OCI-LY3 (cell line): Measurements from ENCODE around the gene CFAP74.

Experiments
- H2AFZ ChIP-seq: fragments of 200-600, 300-600 bp; shearing (Covaris generic); 2 replicates; pipeline ENCODE4 v1.6.0; 2014; ENCODE audit warnings: antibody characterized with exemption, low read depth, low read length
- H3K27ac ChIP-seq: fragments of 200-600, 300-600 bp; sonication (generic); 2 replicates; pipeline ENCODE4 v1.5.1; 2014; ENCODE audit warnings: mild to moderate bottlenecking, low read length, moderate library complexity, mixed read lengths
- H3K27me3 ChIP-seq: fragments of 200-600, 300-600 bp; sonication (generic); 2 replicates; pipeline ENCODE4 v1.6.1; 2014; ENCODE audit warnings: low read depth, low read length, mixed read lengths
- H3K36me3 ChIP-seq: fragments of 200-600, 300-600 bp; sonication (generic); replicated peaks from 2 replicates; pipeline ENCODE3; 2014; ENCODE audit warnings: low read depth, low read length, mixed read lengths
- H3K4me1 ChIP-seq: fragments of 300-600, 200-600 bp; sonication (generic); 2 replicates; pipeline ENCODE4 v1.6.1; 2014; ENCODE audit warnings: low read length, mixed read lengths
- H3K4me2 ChIP-seq: fragments of 200-600, 300-600 bp; sonication (generic); 2 replicates; pipeline ENCODE4 v1.6.1; 2014; ENCODE audit warnings: low read length, mixed read lengths
- H3K4me3 ChIP-seq: fragments of 300-600, 200-600 bp; sonication (generic); 2 replicates; pipeline ENCODE4 v1.5.1; 2014; ENCODE audit warnings: antibody characterized with exemption, mild to moderate bottlenecking, low read length, moderate library complexity
- H3K79me2 ChIP-seq: fragments of 300-600, 200-600 bp; shearing (Covaris generic); 2 replicates; pipeline ENCODE4 v1.6.1; 2014; ENCODE audit warnings: mild to moderate bottlenecking, low read length, mixed read lengths
- H3K9ac ChIP-seq: fragments of 300-600, 200-600 bp; shearing (Covaris generic); 2 replicates; pipeline ENCODE4 v1.6.0; 2014; ENCODE audit warnings: mild to moderate bottlenecking, low read length, moderate library complexity
- H3K9me3 ChIP-seq: fragments of 200-600, 300-600 bp; shearing (Covaris generic); 2 replicates; pipeline ENCODE4 v1.6.1; 2014; ENCODE audit warnings: low read length, mixed read lengths; ENCODE audit not compliant: insufficient read depth
- H4K20me1 ChIP-seq: fragments of 200-600, 300-600 bp; sonication (generic); 2 replicates; pipeline ENCODE4 v1.6.1; 2016; ENCODE audit warnings: low read length, mixed read lengths; ENCODE audit not compliant: insufficient read depth
- CTCF ChIP-seq: fragments of 200-600, 300-600 bp; sonication (generic); IDR thresholded peaks from 2 replicates; pipeline ENCODE4 v1.5.1; 2014; ENCODE audit warnings: antibody characterized with exemption, low read length, low read depth
- EZH2phosphoT487 ChIP-seq: fragments of 200-600 bp; shearing (Covaris generic); IDR thresholded peaks from 2 replicates; pipeline ENCODE4 v1.6.1; 2018; ENCODE audit warnings: antibody characterized with exemption, mixed run types, low read depth

Gene CFAP74

GRCh38 chr1:1925437-1926345 is 77.9 kb downstream of the CFAP74 start:
- Histone ChIP-seq H3K27me3 (no peaks in the 10 kb centered on the region), H3K27ac (no peak overlapping the region), H3K4me2 (no peak overlapping the region), H3K36me3 (no peaks in the 10 kb centered on the region), H3K4me1 (no peaks in the 10 kb centered on the region), H3K79me2 (no peaks in the 10 kb centered on the region), H3K9me3 (no peaks in the 10 kb centered on the region), H4K20me1 (no peaks in the 10 kb centered on the region), H3K9ac (no peak overlapping the region), H3K4me3 (no peak overlapping the region), H2AFZ (no peak overlapping the region)
- TF ChIP-seq CTCF (no peak), EZH2phosphoT487 (no peak)

- no peaks in the 10 kb centered on the region for H3K9me3 ChIP-seq
- H3K27ac ChIP-seq: no peak overlapping the region
- H4K20me1 ChIP-seq: no peaks in the 10 kb centered on the region
- no peak overlapping the region for H3K9ac ChIP-seq
- no peak for TF ChIP-seq CTCF
- no peak for TF ChIP-seq EZH2phosphoT487
- H3K4me1 ChIP-seq: no peaks in the 10 kb centered on the region; the same call in 1 of the 2 replicates
- H3K36me3 ChIP-seq: no peaks in the 10 kb centered on the region
- no peaks in the 10 kb centered on the region for H3K27me3 ChIP-seq
- no peak overlapping the region for H2AFZ ChIP-seq
- no peak overlapping the region for H3K4me2 ChIP-seq
- no peaks in the 10 kb centered on the region for H3K79me2 ChIP-seq
- H3K4me3 ChIP-seq: no peak overlapping the region
Measured at GRCh38 chr1:1924849-1925248, 78.7 kb downstream of the CFAP74 start.

- no peak overlapping the region for H3K4me2 ChIP-seq
- no peak overlapping the region for H3K4me3 ChIP-seq
- no peak overlapping the region for H2AFZ ChIP-seq
- H3K27ac ChIP-seq: no peak overlapping the region
- TF ChIP-seq CTCF: no peak
- TF ChIP-seq EZH2phosphoT487: no peak
- no peaks in the 10 kb centered on the region for H3K27me3 ChIP-seq
- H3K79me2 ChIP-seq: no peaks in the 10 kb centered on the region
- H4K20me1 ChIP-seq: no peaks in the 10 kb centered on the region
- no peaks in the 10 kb centered on the region; the same call in 1 of the 2 replicates for H3K4me1 ChIP-seq
- no peak overlapping the region for H3K9ac ChIP-seq
- no peaks in the 10 kb centered on the region for H3K9me3 ChIP-seq
- H3K36me3 ChIP-seq: no peaks in the 10 kb centered on the region
Measured at GRCh38 chr1:1924386-1924785, 79.2 kb downstream of the CFAP74 start.

- TF ChIP-seq CTCF: no peak
- no peak for TF ChIP-seq EZH2phosphoT487
- Histone ChIP-seq H3K9ac (no peak overlapping the region), H3K9me3 (no peaks in the 10 kb centered on the region), H3K79me2 (no peaks in the 10 kb centered on the region), H3K4me1 (no peaks in the 10 kb centered on the region; the same call in 1 of the 2 replicates), H2AFZ (no peak overlapping the region), H3K4me3 (no peak overlapping the region), H3K27ac (no peak overlapping the region), H3K36me3 (no peaks in the 10 kb centered on the region), H3K4me2 (no peak overlapping the region), H3K27me3 (no peaks in the 10 kb centered on the region), H4K20me1 (no peaks in the 10 kb centered on the region)
Measured at GRCh38 chr1:1922956-1923833, 80.4 kb downstream of the CFAP74 start.
